Prostate gland (tissue), 2 donors: ENCODE results near the gene CDH13. TPM values are rescaled to one million over a fixed set of nuclear protein-coding genes. Genes with fewer than 3 reads are reported as not detected.

Experiments used
- DNase-seq: peaks from one replicate; pipeline ENCODE4 v3.0.0-alpha.2; 2019; ENCODE audit warnings: low spot score
- H3K27ac ChIP-seq, 2 donors: fragments of 200-600 bp; sonication (generic); 2 replicates each; pipeline ENCODE4 v1.5.1; 2017 to 2019
- H3K27me3 ChIP-seq: fragments of 200-600 bp; sonication (generic); replicated peaks from 2 replicates; pipeline ENCODE4 v1.5.1; 2019; ENCODE audit not compliant: insufficient read depth
- H3K36me3 ChIP-seq, 2 donors: fragments of 200-600 bp; sonication (generic); 1 replicate in 1 of 2; 2 replicates in 1 of 2; pipeline versions ENCODE4 v1.5.1 to v1.8.1; 2017 to 2019
- H3K4me1 ChIP-seq: fragments of 200-600 bp; sonication (generic); replicated peaks from 2 replicates; pipeline ENCODE4 v1.5.1; 2019
- H3K4me3 ChIP-seq, 2 donors: fragments of 200-600 bp; sonication (generic); 2 replicates each; pipeline ENCODE4 v1.5.1; 2017 to 2019
- H3K9me3 ChIP-seq: fragments of 200-600 bp; sonication (generic); 2 replicates; pipeline ENCODE4 v1.5.1; 2017
- CTCF ChIP-seq, 4 experiments: fragments of 200-600 bp in 2 of 4; fragments of 450-650 bp in 2 of 4; sonication (generic) in 2 of 4; IDR thresholded peaks; 1 replicate in 3 of 4; 2 replicates in 1 of 4; pipeline ENCODE4 v1.5.1; 2016 to 2019; ENCODE audit warnings: antibody characterized with exemption in 4 of 4, mild to moderate bottlenecking in 2 of 4, moderate library complexity in 2 of 4
- POLR2A ChIP-seq: fragments of 450-650 bp; IDR thresholded peaks from one replicate; pipeline ENCODE4 v1.6.1; 2016; ENCODE audit warnings: antibody characterized with exemption, mild to moderate bottlenecking
- POLR2AphosphoS5 ChIP-seq: sonication (generic); formaldehyde crosslinking; IDR thresholded peaks from one replicate; pipeline ENCODE4 v1.6.1; 2017; ENCODE audit warnings: antibody characterized with exemption
- WGBS: methylation state at CpG from one replicate; pipeline ENCODE4 v1.1.5; 2018; 5-methylcytosine and 5-hydroxymethylcytosine counted together
- intact Hi-C: fragments of 100-400 bp; cut with DNase I; formaldehyde crosslinking; loops from one replicate; pipeline ENCODE4 v1.14.2; 2022
- total RNA-seq, 2 donors: library from RNA; depleted of rRNA; stranded (reverse); fragments of >200 nt; gene quantifications; one replicate each; pipeline ENCODE4 v1.1.0, GENCODE V29; 2016

CDH13 gene
- total RNA-seq, 2 donors from 2014 or later, result 20.6 to 23.0 TPM

- no peak for DNase-seq
- Histone ChIP-seq H3K4me1 (no peaks in the 10 kb centered on the region), H3K4me3 (no peak overlapping the region), H3K27me3 (no peaks in the 10 kb centered on the region), H3K36me3 (no peaks in the 10 kb centered on the region), H3K27ac (no peak overlapping the region), H3K9me3 (no peaks in the 10 kb centered on the region)
- TF ChIP-seq POLR2A (no peak), CTCF (IDR thresholded peaks at IDR 0.05) (no peak), POLR2AphosphoS5 (no peak)
- intact Hi-C loops, result no loop called here
Measured at GRCh38 chr16:83174671-83175070, 547.9 kb downstream of the CDH13 start.

DNA sequence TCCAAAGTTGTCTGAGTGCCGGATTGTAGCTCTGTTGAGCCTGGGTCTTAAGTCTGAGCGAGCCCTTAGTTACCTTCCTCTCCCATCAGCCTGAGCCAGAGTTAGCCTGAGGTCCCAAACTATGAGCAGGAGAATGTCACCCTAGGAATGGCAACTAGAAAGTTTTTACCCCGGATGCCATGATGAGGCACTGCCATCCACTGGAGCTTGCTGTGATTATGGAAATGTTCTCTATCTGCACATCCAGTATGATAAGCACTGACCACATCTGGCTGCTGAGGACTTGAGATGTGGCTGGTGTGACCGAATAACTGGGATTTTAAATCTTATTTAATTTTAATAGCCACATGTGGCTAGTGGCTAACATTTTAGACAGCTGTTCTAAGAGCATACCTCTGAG, 550.0 kb downstream of the CDH13 start:
- DNase-seq, result no peak
- no peak overlapping the region for H3K4me3 ChIP-seq
- 99% methylated on average over 4 of the region's 4 CpGs for WGBS
- intact Hi-C loops, result no loop called here
- no peak overlapping the region for H3K27ac ChIP-seq
- H3K4me1 ChIP-seq, result no peaks in the 10 kb centered on the region
- TF ChIP-seq POLR2A, result no peak
- TF ChIP-seq POLR2AphosphoS5, result no peak
- no peak for TF ChIP-seq CTCF (IDR thresholded peaks at IDR 0.05)
- H3K27me3 ChIP-seq, result no peaks in the 10 kb centered on the region
- no peaks in the 10 kb centered on the region for H3K36me3 ChIP-seq
- H3K9me3 ChIP-seq, result no peaks in the 10 kb centered on the region

DNA sequence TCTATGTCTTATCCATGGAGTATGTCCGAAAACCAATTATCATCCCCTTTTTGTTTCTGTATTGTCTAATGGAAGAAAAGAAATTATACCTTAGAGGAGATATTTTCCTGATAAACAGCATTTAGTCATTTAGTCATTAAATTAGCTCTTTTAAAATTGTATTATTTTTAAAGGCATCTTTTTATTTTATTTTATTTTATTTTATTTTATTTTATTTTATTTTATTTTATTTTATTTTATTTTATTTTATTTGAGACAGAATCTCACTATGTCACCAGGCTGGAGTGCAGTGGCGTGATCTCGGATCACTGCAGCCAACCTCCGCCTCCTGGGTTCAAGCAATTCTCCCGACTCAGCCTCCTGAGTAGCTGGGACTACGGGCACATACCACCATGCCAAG, 559.1 kb downstream of the CDH13 start:
- WGBS, result 95% methylated on average over 6 of the region's 6 CpGs
- TF ChIP-seq POLR2AphosphoS5, result no peak
- no peak for TF ChIP-seq POLR2A
- no peak for TF ChIP-seq CTCF (IDR thresholded peaks at IDR 0.05)
- Histone ChIP-seq H3K36me3 (no peaks in the 10 kb centered on the region), H3K4me3 (no peak overlapping the region), H3K9me3 (no peaks in the 10 kb centered on the region), H3K4me1 (no peaks in the 10 kb centered on the region), H3K27me3 (no peaks in the 10 kb centered on the region), H3K27ac (no peak overlapping the region)
- no peak for DNase-seq
- intact Hi-C loops, result no loop called here

GRCh38 chr16:83187405-83187804, 560.6 kb downstream of the CDH13 start:
- H3K27ac ChIP-seq, result no peak overlapping the region

More at GRCh38 chr16:83187405-83187804, 560.6 kb downstream of the CDH13 start:
- Histone ChIP-seq H3K9me3 (no peaks in the 10 kb centered on the region), H3K27me3 (no peaks in the 10 kb centered on the region), H3K4me1 (no peaks in the 10 kb centered on the region), H3K36me3 (no peaks in the 10 kb centered on the region), H3K4me3 (no peak overlapping the region)
- WGBS, result 56% methylated on average over 3 of the region's 3 CpGs
- intact Hi-C loops, result no loop called here
- no peak for DNase-seq
- TF ChIP-seq CTCF (IDR thresholded peaks at IDR 0.05) (no peak), POLR2A (no peak), POLR2AphosphoS5 (no peak)
